IMR-90 (cell line): ENCODE measurements around the gene EPHB6. TPM values are rescaled to one million over a fixed set of nuclear protein-coding genes. Genes with fewer than 3 reads are reported as not detected.

ENCODE experiments used
- ATAC-seq: fragments of 200-7000 bp; cut with Tn5 transposase; 2 replicates; pipeline ENCODE4 v1.9.1; 2020; ENCODE audit warnings: low read depth, mild to moderate bottlenecking, moderate library complexity
- BruUV-seq: library from RNA; stranded (reverse); fragments of 400-500 nt; replicated peaks from 2 replicates; lab custom pipeline; 2021; lab: Mats Ljungman, UMichigan
- CTCF ChIA-PET: fragments of 300-600 bp; formaldehyde crosslinking; extraction: SDS; loops from one replicate; lab custom pipeline; 2021; ENCODE audit warnings: antibody characterized with exemption; lab: Yijun Ruan, JAX
- POLR2A ChIA-PET: fragments of 300-600 bp; sonication (Branson Sonifier 250); formaldehyde crosslinking; loops from one replicate; lab custom pipeline; 2022; ENCODE audit warnings: antibody characterized with exemption; ENCODE audit not compliant: unreplicated experiment; lab: Charles Lee
- DNase-seq: peaks from one replicate; pipeline ENCODE4 v3.0.0; 2013
- H2AFZ ChIP-seq: replicated peaks from 2 replicates; pipeline ENCODE3; 2013; ENCODE audit warnings: low read length, mild to moderate bottlenecking; ENCODE audit not compliant: poor library complexity
- H2AK5ac ChIP-seq: 2 replicates; pipeline ENCODE4 v1.6.1; 2013; ENCODE audit warnings: low read depth, low read length, inconsistent platforms
- H2AK9ac ChIP-seq: replicated peaks from 2 replicates; pipeline ENCODE3; 2013; ENCODE audit warnings: mild to moderate bottlenecking, low read depth, low read length, moderate library complexity; ENCODE audit not compliant: poor library complexity
- H2BK120ac ChIP-seq: 2 replicates; pipeline ENCODE4 v1.6.1; 2013; ENCODE audit warnings: low read depth, low read length, inconsistent platforms
- H2BK15ac ChIP-seq: 3 replicates; pipeline ENCODE4 v1.6.1; 2013; ENCODE audit warnings: low read depth, low read length, inconsistent platforms
- H2BK20ac ChIP-seq: 2 replicates; pipeline ENCODE4 v1.6.1; 2013; ENCODE audit warnings: low read depth, mild to moderate bottlenecking, inconsistent platforms, low read length, moderate library complexity
- H2BK5ac ChIP-seq: 2 replicates; pipeline ENCODE4 v1.6.1; 2013; ENCODE audit warnings: mild to moderate bottlenecking, low read depth, low read length, inconsistent platforms; ENCODE audit not compliant: poor library complexity, severe bottlenecking
- H3K14ac ChIP-seq: replicated peaks from 2 replicates; pipeline ENCODE4 v1.6.1; 2013; ENCODE audit warnings: low read depth, low read length, inconsistent platforms
- H3K18ac ChIP-seq: 2 replicates; pipeline ENCODE4 v1.6.1; 2013; ENCODE audit warnings: low read depth, low read length, control low read depth
- H3K23ac ChIP-seq: 2 replicates; pipeline ENCODE4 v1.6.1; 2013; ENCODE audit warnings: low read depth, low read length, inconsistent platforms
- H3K27ac ChIP-seq: 2 replicates; pipeline ENCODE4 v1.5.1; 2013; ENCODE audit warnings: mild to moderate bottlenecking, control low read depth, low read length; ENCODE audit not compliant: insufficient read depth
- H3K27me3 ChIP-seq: 2 replicates; pipeline ENCODE4 v1.6.1; 2013; ENCODE audit warnings: low read length; ENCODE audit not compliant: control insufficient read depth, insufficient read depth
- H3K36me3 ChIP-seq: 2 replicates; pipeline ENCODE4 v1.6.1; 2013; ENCODE audit warnings: low read length, mixed read lengths; ENCODE audit not compliant: control insufficient read depth, insufficient read depth
- H3K4ac ChIP-seq: 2 replicates; pipeline ENCODE4 v1.6.1; 2013; ENCODE audit warnings: low read depth, low read length, inconsistent platforms
- H3K4me1 ChIP-seq: 2 replicates; pipeline ENCODE4 v1.6.1; 2013; ENCODE audit warnings: low read length, mixed read lengths; ENCODE audit not compliant: control insufficient read depth, insufficient read depth
- H3K4me2 ChIP-seq: 2 replicates; pipeline ENCODE4 v1.6.1; 2013; ENCODE audit warnings: low read depth, mild to moderate bottlenecking, control low read depth, low read length, moderate library complexity
- H3K4me3 ChIP-seq: 2 replicates; pipeline ENCODE4 v1.5.1; 2013; ENCODE audit warnings: low read depth, mild to moderate bottlenecking, control low read depth, low read length, moderate library complexity; ENCODE audit not compliant: insufficient read depth
- H3K56ac ChIP-seq: 2 replicates; pipeline ENCODE4 v1.6.1; 2013; ENCODE audit warnings: low read length, inconsistent platforms; ENCODE audit not compliant: insufficient read depth; ENCODE audit errors: extremely low read depth
- H3K79me1 ChIP-seq, 2 experiments: 2 replicates each; pipeline ENCODE4 v1.6.1; 2013; ENCODE audit warnings: low read length in 2 of 2, inconsistent platforms in 1 of 2, low read depth in 1 of 2
- H3K9ac ChIP-seq: 2 replicates; pipeline ENCODE4 v1.6.1; 2013; ENCODE audit warnings: low read depth, low read length, control low read depth
- H3K9me1 ChIP-seq: 2 replicates; pipeline ENCODE4 v1.6.1; 2013; ENCODE audit warnings: low read length, inconsistent platforms; ENCODE audit not compliant: insufficient read depth
- H3K9me3 ChIP-seq: 2 replicates; pipeline ENCODE4 v1.6.1; 2013; ENCODE audit warnings: low read length; ENCODE audit not compliant: control insufficient read depth, insufficient read depth
- H4K20me1 ChIP-seq: 2 replicates; pipeline ENCODE4 v1.6.1; 2013; ENCODE audit warnings: low read length, inconsistent platforms; ENCODE audit not compliant: insufficient read depth
- H4K5ac ChIP-seq: 2 replicates; pipeline ENCODE4 v1.6.1; 2013; ENCODE audit warnings: mild to moderate bottlenecking, low read depth, low read length, control low read depth
- H4K8ac ChIP-seq, 2 experiments: 2 replicates each; pipeline ENCODE4 v1.6.1; 2013; ENCODE audit warnings: low read depth in 2 of 2, low read length in 2 of 2, control low read depth in 1 of 2, inconsistent platforms in 1 of 2
- H4K91ac ChIP-seq: 2 replicates; pipeline ENCODE4 v1.6.1; 2013; ENCODE audit warnings: low read depth, low read length, inconsistent platforms; ENCODE audit not compliant: insufficient read depth
- CHD1 ChIP-seq: IDR thresholded peaks from 2 replicates; pipeline ENCODE4 v1.6.1; 2012; ENCODE audit warnings: low read depth, low read length, improper control_type of control experiment
- MAFK ChIP-seq: IDR thresholded peaks from 2 replicates; pipeline ENCODE4 v1.6.1; 2012; ENCODE audit warnings: low read depth, low read length, improper control_type of control experiment
- POLR2A ChIP-seq: IDR thresholded peaks from 2 replicates; pipeline ENCODE4 v1.6.1; 2012; ENCODE audit warnings: mild to moderate bottlenecking, low read depth, low read length
- RAD21 ChIP-seq: IDR thresholded peaks from 2 replicates; pipeline ENCODE4 v1.6.1; 2012; ENCODE audit warnings: low read length, improper control_type of control experiment
- RCOR1 ChIP-seq: IDR thresholded peaks from 2 replicates; pipeline ENCODE4 v1.6.1; 2012; ENCODE audit warnings: mild to moderate bottlenecking, low read length, improper control_type of control experiment; ENCODE audit not compliant: insufficient replicate concordance
- RFX5 ChIP-seq: IDR thresholded peaks from 2 replicates; pipeline ENCODE4 v1.8.0; 2012; ENCODE audit warnings: low read depth, mild to moderate bottlenecking, low read length, moderate library complexity
- WGBS, 2 experiments: methylation state at CpG; one replicate each; pipeline versions ENCODE4 v1.1.5 to v1.1.7; 2013; ENCODE audit warnings: missing lambda C conversion rate in 2 of 2; ENCODE audit not compliant: insufficient read length in 1 of 2; ENCODE audit errors: extremely low coverage in 2 of 2; 5-methylcytosine and 5-hydroxymethylcytosine counted together
- dilution Hi-C: fragments of 300-500 bp; cut with HindIII; formaldehyde crosslinking; loops from one replicate; pipeline ENCODE4 v1.14.3; 2018; ENCODE audit warnings: low sequenced_read_pairs; ENCODE audit not compliant: unreplicated experiment
- in situ Hi-C: fragments of 300-500 bp; cut with MboI; formaldehyde crosslinking; loops from 3 replicates; pipeline ENCODE4 v1.14.3; 2019; ENCODE audit warnings: low sequenced_read_pairs, inconsistent platforms, mixed read lengths
- intact Hi-C: fragments of 100-400 bp; cut with micrococcal nuclease; formaldehyde crosslinking; loops from 2 replicates; pipeline ENCODE4 v1.10.0; 2022
- polyA plus RNA-seq, 3 experiments: library from polyadenylated mRNA; depleted of rRNA; stranded (reverse); fragments of >200 nt; gene quantifications; 2 replicates each; pipeline ENCODE4 v1.2.3, GENCODE V29; 2012; ENCODE audit warnings: low replicate concordance in 1 of 3
- total RNA-seq: library from RNA; depleted of rRNA; stranded (reverse); fragments of >200 nt; gene quantifications from 2 replicates; pipeline ENCODE4 v1.2.3, GENCODE V29; 2012
- TF ChIP-seq, protein P1 (sequence below): conservative IDR thresholded peaks from 2 replicates; pipeline ENCODE4 v1.5.1; 2012; ENCODE audit warnings: mild to moderate bottlenecking, low read depth, low read length, improper control_type of control experiment
- TF ChIP-seq, protein P2 (sequence below): fragments of 150-350 bp; IDR thresholded peaks from 2 replicates; pipeline ENCODE4 v1.6.1; 2016; ENCODE audit warnings: low read depth, mild to moderate bottlenecking, low read length, moderate library complexity, borderline replicate concordance
- TF ChIP-seq, protein P3 (sequence below): fragments of 150-350 bp; IDR thresholded peaks from 2 replicates; pipeline ENCODE4 v1.6.1; 2017; ENCODE audit warnings: mild to moderate bottlenecking, antibody characterized with exemption, low read length, low read depth

The EPHB6 gene
- total and polyA plus RNA-seq, 2 of the 4 experiments (the other 2 are of a cell fraction), result under 0.01 to 0.60 TPM

DNA sequence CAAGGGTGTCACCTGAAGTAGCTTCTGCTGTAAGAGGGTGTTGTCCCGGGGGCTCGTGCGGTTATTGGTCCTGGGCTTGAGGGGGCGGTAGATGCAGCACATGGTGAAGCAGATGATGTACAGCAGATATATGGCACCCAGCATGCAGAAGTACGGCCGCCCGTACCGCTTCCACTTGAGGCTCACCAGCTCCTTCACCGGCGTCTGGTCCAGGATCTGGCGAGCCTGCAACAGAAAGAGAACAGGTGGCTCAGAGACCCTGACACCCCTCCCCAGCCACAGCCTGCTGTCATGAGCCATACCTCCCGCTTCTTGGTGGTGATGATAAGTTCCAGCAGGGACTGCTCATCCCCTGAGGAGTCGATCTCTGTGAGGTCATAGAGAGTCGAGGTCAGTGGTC lies 20.6 kb downstream of the EPHB6 start:
- no peak overlapping the region for H4K5ac ChIP-seq
- H4K20me1 ChIP-seq, result no peaks in the 10 kb centered on the region
- no peak overlapping the region for H2BK15ac ChIP-seq
- no peaks in the 10 kb centered on the region for H3K4me1 ChIP-seq
- DNase-seq (no peak), ATAC-seq (no peak)
- BruUV-seq, result no TSS peak
- H3K27me3 ChIP-seq, result no peaks in the 10 kb centered on the region
- no peaks in the 10 kb centered on the region; the same call in 1 of the 2 replicates for H3K9me3 ChIP-seq
- H3K18ac ChIP-seq, result no peak overlapping the region
- H3K56ac ChIP-seq, result no peak overlapping the region
- intact Hi-C loops, result no loop called here
- H4K91ac ChIP-seq, result no peak overlapping the region
- ChIA-PET POLR2A (no interaction called here), CTCF (no interaction called here)
- no peak overlapping the region for H2BK120ac ChIP-seq
- H2AK5ac ChIP-seq, result no peak overlapping the region
- H2BK5ac ChIP-seq, result no peak overlapping the region
- no peak overlapping the region for H3K9ac ChIP-seq
- in situ Hi-C loops, result no loop called here
- H3K36me3 ChIP-seq, result no peaks in the 10 kb centered on the region
- no peak overlapping the region for H2AFZ ChIP-seq
- H2BK20ac ChIP-seq, result no peak overlapping the region
- H3K27ac ChIP-seq, result no peak overlapping the region
- H3K4ac ChIP-seq, result no peak overlapping the region
- H3K9me1 ChIP-seq, result no peaks in the 10 kb centered on the region
- H3K4me3 ChIP-seq, result no peak overlapping the region
- no peaks in the 10 kb centered on the region for H3K79me1 ChIP-seq
- no peak overlapping the region for H4K8ac ChIP-seq
- no peak overlapping the region for H3K4me2 ChIP-seq
- dilution Hi-C loops, result no loop called here
- WGBS, 2 experiments, result 70% methylated on average over 8 of the region's 14 CpGs; no CpG with 5 or more reads in 1 of the 2 experiments
- H3K14ac ChIP-seq, result no peak overlapping the region
- TF ChIP-seq RCOR1 (no peak), RFX5 (no peak), MAFK (no peak), RAD21 (no peak), POLR2A (no peak), CHD1 (no peak)
- TF ChIP-seq, protein P1, sequence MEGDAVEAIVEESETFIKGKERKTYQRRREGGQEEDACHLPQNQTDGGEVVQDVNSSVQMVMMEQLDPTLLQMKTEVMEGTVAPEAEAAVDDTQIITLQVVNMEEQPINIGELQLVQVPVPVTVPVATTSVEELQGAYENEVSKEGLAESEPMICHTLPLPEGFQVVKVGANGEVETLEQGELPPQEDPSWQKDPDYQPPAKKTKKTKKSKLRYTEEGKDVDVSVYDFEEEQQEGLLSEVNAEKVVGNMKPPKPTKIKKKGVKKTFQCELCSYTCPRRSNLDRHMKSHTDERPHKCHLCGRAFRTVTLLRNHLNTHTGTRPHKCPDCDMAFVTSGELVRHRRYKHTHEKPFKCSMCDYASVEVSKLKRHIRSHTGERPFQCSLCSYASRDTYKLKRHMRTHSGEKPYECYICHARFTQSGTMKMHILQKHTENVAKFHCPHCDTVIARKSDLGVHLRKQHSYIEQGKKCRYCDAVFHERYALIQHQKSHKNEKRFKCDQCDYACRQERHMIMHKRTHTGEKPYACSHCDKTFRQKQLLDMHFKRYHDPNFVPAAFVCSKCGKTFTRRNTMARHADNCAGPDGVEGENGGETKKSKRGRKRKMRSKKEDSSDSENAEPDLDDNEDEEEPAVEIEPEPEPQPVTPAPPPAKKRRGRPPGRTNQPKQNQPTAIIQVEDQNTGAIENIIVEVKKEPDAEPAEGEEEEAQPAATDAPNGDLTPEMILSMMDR, result no peak
- TF ChIP-seq, protein P2, sequence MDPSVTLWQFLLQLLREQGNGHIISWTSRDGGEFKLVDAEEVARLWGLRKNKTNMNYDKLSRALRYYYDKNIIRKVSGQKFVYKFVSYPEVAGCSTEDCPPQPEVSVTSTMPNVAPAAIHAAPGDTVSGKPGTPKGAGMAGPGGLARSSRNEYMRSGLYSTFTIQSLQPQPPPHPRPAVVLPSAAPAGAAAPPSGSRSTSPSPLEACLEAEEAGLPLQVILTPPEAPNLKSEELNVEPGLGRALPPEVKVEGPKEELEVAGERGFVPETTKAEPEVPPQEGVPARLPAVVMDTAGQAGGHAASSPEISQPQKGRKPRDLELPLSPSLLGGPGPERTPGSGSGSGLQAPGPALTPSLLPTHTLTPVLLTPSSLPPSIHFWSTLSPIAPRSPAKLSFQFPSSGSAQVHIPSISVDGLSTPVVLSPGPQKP, result no peak
- TF ChIP-seq, protein P3, sequence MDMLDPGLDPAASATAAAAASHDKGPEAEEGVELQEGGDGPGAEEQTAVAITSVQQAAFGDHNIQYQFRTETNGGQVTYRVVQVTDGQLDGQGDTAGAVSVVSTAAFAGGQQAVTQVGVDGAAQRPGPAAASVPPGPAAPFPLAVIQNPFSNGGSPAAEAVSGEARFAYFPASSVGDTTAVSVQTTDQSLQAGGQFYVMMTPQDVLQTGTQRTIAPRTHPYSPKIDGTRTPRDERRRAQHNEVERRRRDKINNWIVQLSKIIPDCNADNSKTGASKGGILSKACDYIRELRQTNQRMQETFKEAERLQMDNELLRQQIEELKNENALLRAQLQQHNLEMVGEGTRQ, result no peak
- no peak overlapping the region for H3K23ac ChIP-seq
- H2AK9ac ChIP-seq, result no peak overlapping the region
